Uterus (tissue), 2 donors: ENCODE measurements around the gene PRM2.

ENCODE experiments used
- CTCF ChIP-seq, 4 experiments: fragments of 200-600 bp in 2 of 4; fragments of 450-650 bp in 2 of 4; sonication (generic) in 2 of 4; IDR thresholded peaks; one replicate each; pipeline ENCODE4 v1.5.1; 2016 to 2019; ENCODE audit warnings: antibody characterized with exemption in 4 of 4, mild to moderate bottlenecking in 2 of 4, moderate library complexity in 1 of 4
- POLR2A ChIP-seq, 2 donors: fragments of 450-650 bp; IDR thresholded peaks; one replicate each; pipeline ENCODE4 v1.6.1; 2016; ENCODE audit warnings: antibody characterized with exemption in 2 of 2, mild to moderate bottlenecking in 1 of 2, moderate library complexity in 1 of 2

- TF ChIP-seq CTCF (IDR thresholded peaks at IDR 0.05) (no peak), POLR2A (IDR thresholded peaks at IDR 0.05) (no peak)
Measured at GRCh38 chr16:11248133-11248532, 28.1 kb downstream of the PRM2 start.
